Mucosa of descending colon (tissue), 3 donors: ENCODE measurements around the gene VWA7. TPM values are rescaled to one million over a fixed set of nuclear protein-coding genes. Genes with fewer than 3 reads are reported as not detected.

Experiments used
- ATAC-seq: fragments of 200-7000 bp; cut with Tn5 transposase; one replicate; pipeline ENCODE4 v1.9.1; 2020; ENCODE audit warnings: mild to moderate bottlenecking, moderate library complexity
- DNase-seq, 3 donors: peaks; one replicate each; pipeline ENCODE4 v3.0.0-alpha.2; 2020
- H3K36me3 ChIP-seq: fragments of 200-600 bp; one replicate; pipeline ENCODE4 v1.8.0; 2021; ENCODE audit warnings: low read depth, mild to moderate bottlenecking
- H3K4me1 ChIP-seq: fragments of 200-600 bp; one replicate; pipeline ENCODE4 v1.8.0; 2021; ENCODE audit warnings: low read depth, mild to moderate bottlenecking
- H3K4me3 ChIP-seq: fragments of 200-600 bp; one replicate; pipeline ENCODE4 v1.8.0; 2021; ENCODE audit warnings: mild to moderate bottlenecking
- H3K9me3 ChIP-seq: fragments of 200-600 bp; one replicate; pipeline ENCODE4 v1.8.0; 2021; ENCODE audit warnings: mild to moderate bottlenecking
- CTCF ChIP-seq: fragments of 200-600 bp; IDR thresholded peaks from one replicate; pipeline ENCODE4 v1.8.0; 2022; ENCODE audit warnings: antibody characterized with exemption, mild to moderate bottlenecking
- intact Hi-C, 2 donors: fragments of 100-400 bp; cut with DNase I in 1 of 2; cut with micrococcal nuclease in 1 of 2; formaldehyde crosslinking; loops; one replicate each; pipeline versions ENCODE4 v1.11.0 to v1.11.1; 2022; cut with DNase I, micrococcal nuclease
- total RNA-seq, 3 donors: library from RNA; stranded (reverse); fragmentation: NEBNext Ultra II Directional in 2 of 3; extraction: Animal tissue kit (Norgen Biotek cat#: 25700) in 2 of 3; gene quantifications; one replicate each; pipeline versions ENCODE4 v1.2.1 to v1.2.4, GENCODE V29; 2021 to 2023
- donor health status: DM: no; HTN: no; CAD: no; lungs with moderate emphysema.
- donor health status: DM: no; HTN: no; CAD: no.
- donor health status: DM: no; HTN: yes; CAD: no.

Gene VWA7
- total RNA-seq, 3 donors from 2014 or later: 5.9 to 8.2 (median 6.9) TPM

DNA sequence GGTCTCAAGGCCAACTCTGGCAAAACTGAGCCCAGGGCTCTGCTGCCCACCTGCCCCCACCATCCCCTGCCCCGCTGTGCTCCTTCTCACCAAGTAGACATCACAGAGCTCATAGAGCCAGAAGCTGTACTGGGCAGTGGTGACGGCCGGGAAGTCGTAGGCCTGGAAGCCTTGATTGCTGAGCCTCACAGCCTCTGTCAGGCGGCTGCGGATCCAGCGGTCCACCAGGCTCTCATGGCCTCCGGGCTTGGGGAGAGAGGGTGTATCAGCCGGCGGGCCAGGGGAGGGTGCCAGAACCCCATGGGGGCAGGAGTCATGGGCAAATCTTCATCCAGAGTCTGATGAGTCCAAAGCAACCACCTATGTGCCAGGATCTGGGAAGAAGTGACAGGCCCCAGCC is 2.8 kb upstream of the VWA7 start:
- Histone ChIP-seq H3K36me3 (peaks cover 3% of the 10 kb centered on the region), H3K9me3 (no peaks in the 10 kb centered on the region), H3K4me1 (peaks cover 25% of the 10 kb centered on the region), H3K4me3 (no peak overlapping the region)
- no peak for TF ChIP-seq CTCF
- intact Hi-C loops: no loop called here
- ATAC-seq (no peak), DNase-seq (no peak)

- ATAC-seq (no peak), DNase-seq (no peak)
- H3K4me3 ChIP-seq: no peak overlapping the region
- intact Hi-C loops: no loop called here
- peaks cover 29% of the 10 kb centered on the region for H3K4me1 ChIP-seq
- H3K36me3 ChIP-seq: peaks cover 3% of the 10 kb centered on the region
- no peaks in the 10 kb centered on the region for H3K9me3 ChIP-seq
- no peak for TF ChIP-seq CTCF
These were observed 2.1 kb upstream of the VWA7 start for GRCh38 chr6:31778999-31779885.

GRCh38 chr6:31778193-31778592 is 1.1 kb upstream of the VWA7 start:
- ATAC-seq (no peak), DNase-seq (no peak)
- intact Hi-C loops: no loop called here
- H3K9me3 ChIP-seq: no peaks in the 10 kb centered on the region
- H3K4me1 ChIP-seq: peaks cover 29% of the 10 kb centered on the region
- no peaks in the 10 kb centered on the region for H3K36me3 ChIP-seq
- TF ChIP-seq CTCF: no peak
- no peak overlapping the region for H3K4me3 ChIP-seq

- peaks cover 31% of the 10 kb centered on the region for H3K4me1 ChIP-seq
- no peaks in the 10 kb centered on the region for H3K36me3 ChIP-seq
- no peaks in the 10 kb centered on the region for H3K9me3 ChIP-seq
- no peak for DNase-seq
- no peak for TF ChIP-seq CTCF
- intact Hi-C loops: no loop called here
- ATAC-seq: no peak
- no peak overlapping the region for H3K4me3 ChIP-seq
These were observed 531 bp upstream of the VWA7 start for GRCh38 chr6:31777667-31778050.

DNA sequence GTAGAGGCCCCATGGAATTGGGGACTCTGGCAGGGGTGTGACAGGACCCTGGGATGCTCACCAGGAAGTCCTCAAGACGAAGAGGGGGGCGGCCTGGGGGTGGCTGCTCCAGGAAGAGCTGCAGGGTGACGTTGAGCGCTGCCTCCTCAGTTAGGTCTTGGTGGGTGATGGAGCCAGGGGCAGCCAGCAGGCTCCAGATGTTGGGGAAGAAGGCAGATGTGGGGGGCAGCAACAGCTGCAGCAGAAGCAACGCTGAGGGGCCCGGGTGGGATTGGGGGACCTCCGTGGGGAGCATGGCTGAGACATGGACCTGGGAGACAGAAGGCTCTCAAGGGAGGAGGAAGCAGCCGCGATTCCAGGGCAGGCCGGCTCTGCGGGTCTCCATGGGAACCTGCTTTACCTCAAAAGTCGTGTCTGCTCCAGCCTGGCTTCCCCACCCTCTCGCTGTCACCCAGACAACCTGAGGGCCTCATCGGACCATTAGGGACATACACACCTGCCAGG is 591 bp downstream of the VWA7 start:
- Histone ChIP-seq H3K36me3 (no peaks in the 10 kb centered on the region), H3K4me1 (peaks cover 34% of the 10 kb centered on the region), H3K9me3 (no peaks in the 10 kb centered on the region), H3K4me3 (no peak overlapping the region)
- peak; percentile 20 for ATAC-seq
- TF ChIP-seq CTCF: no peak
- intact Hi-C loops: no loop called here
- DNase-seq: no peak
